MCF 10A (cell line): ENCODE measurements around the gene SPTB. TPM values are rescaled to one million over a fixed set of nuclear protein-coding genes. Genes with fewer than 3 reads are reported as not detected.
A peak's percentile ranks its signal among the peaks of the same experiment; 100 is the strongest.

Source experiments
- BruUV-seq: library from RNA; stranded (reverse); fragments of 400-500 nt; replicated peaks from 2 replicates; lab custom pipeline; 2021; lab: Mats Ljungman, UMichigan
- CTCF ChIA-PET: fragments of 300-600 bp; sonication (Branson Sonifier 250); formaldehyde crosslinking; extraction: SDS; loops from one replicate; lab custom pipeline; 2021; ENCODE audit warnings: antibody characterized with exemption, inconsistent platforms; lab: Yijun Ruan, JAX
- POLR2A ChIA-PET: fragments of 300-600, 350-650 bp; sonication (Branson Sonifier 250); formaldehyde crosslinking; extraction: SDS; loops from one replicate; lab custom pipeline; 2020; ENCODE audit warnings: antibody characterized with exemption, inconsistent platforms; lab: Yijun Ruan, JAX
- DNase-seq: peaks from one replicate; pipeline ENCODE4 v3.0.0-alpha.2; 2018; ENCODE audit not compliant: unreplicated experiment
- H3K27ac Mint-ChIP-seq: one replicate; pipeline ENCODE4 v1.8.0; 2022; ENCODE audit warnings: mild to moderate bottlenecking, low read depth, mixed read lengths; ENCODE audit not compliant: unreplicated experiment
- H3K27me3 Mint-ChIP-seq: one replicate; pipeline ENCODE4 v1.8.0; 2022; ENCODE audit warnings: mixed read lengths; ENCODE audit not compliant: insufficient read depth, unreplicated experiment
- H3K36me3 Mint-ChIP-seq: one replicate; pipeline ENCODE4 v1.8.0; 2022; ENCODE audit warnings: mild to moderate bottlenecking, moderate library complexity, mixed read lengths; ENCODE audit not compliant: insufficient read depth, unreplicated experiment
- H3K4me1 Mint-ChIP-seq: one replicate; pipeline ENCODE4 v1.8.0; 2022; ENCODE audit warnings: mixed read lengths; ENCODE audit not compliant: insufficient read depth, unreplicated experiment
- H3K4me3 Mint-ChIP-seq: one replicate; pipeline ENCODE4 v1.8.0; 2022; ENCODE audit warnings: mild to moderate bottlenecking, moderate library complexity, mixed read lengths; ENCODE audit not compliant: unreplicated experiment
- H3K9me3 Mint-ChIP-seq: one replicate; pipeline ENCODE4 v1.8.0; 2022; ENCODE audit warnings: mixed read lengths; ENCODE audit not compliant: unreplicated experiment
- CTCF ChIP-seq: fragments of 200-600 bp; IDR thresholded peaks from one replicate; pipeline ENCODE4 v1.8.0; 2022; ENCODE audit warnings: antibody characterized with exemption, mild to moderate bottlenecking; ENCODE audit not compliant: unreplicated experiment
- intact Hi-C: fragments of 100-400 bp; cut with micrococcal nuclease; formaldehyde crosslinking; loops from 2 replicates; pipeline ENCODE4 v1.14.1; 2022
- total RNA-seq: library from RNA; stranded (reverse); gene quantifications from 2 replicates; pipeline ENCODE4 v1.2.3, GENCODE V29; 2022

Gene SPTB
- total RNA-seq, 1 experiment from 2014 or later: 1.3 TPM

- no peaks in the 10 kb centered on the region for H3K9me3 Mint-ChIP-seq
- H3K27me3 Mint-ChIP-seq: peaks cover 41% of the 10 kb centered on the region
- TF ChIP-seq CTCF: no peak
- H3K4me3 Mint-ChIP-seq: no peak overlapping the region
- H3K36me3 Mint-ChIP-seq: no peaks in the 10 kb centered on the region
- intact Hi-C loops: no loop called here
- ChIA-PET POLR2A (interaction anchor here (0.6 kb wide), 1 partner anchor 160 kb away, joined by 3 read pairs; no protein-coding TSS in a partner anchor), CTCF (interaction anchor here (0.5 to 5.9 kb wide), 6 partner anchors 17 to 259 kb away, joined by 3 to 235 read pairs (median 6); no protein-coding TSS in a partner anchor)
- no peaks in the 10 kb centered on the region for H3K4me1 Mint-ChIP-seq
- no peak for DNase-seq
- no peak overlapping the region for H3K27ac Mint-ChIP-seq
- BruUV-seq: no TSS peak
Observed at GRCh38 chr14:64889352-64889751, 9.6 kb upstream of the SPTB start.

GRCh38 chr14:64885559-64885958 is 5.9 kb upstream of the SPTB start:
- no peak for DNase-seq
- Mint-ChIP-seq H3K27ac (no peak overlapping the region), H3K9me3 (peaks cover 7% of the 10 kb centered on the region), H3K4me3 (no peak overlapping the region), H3K36me3 (no peaks in the 10 kb centered on the region), H3K4me1 (peaks cover 8% of the 10 kb centered on the region), H3K27me3 (peaks cover 68% of the 10 kb centered on the region)
- intact Hi-C loops: no loop called here
- CTCF ChIA-PET: interaction anchor here (0.6 to 0.8 kb wide), 3 partner anchors 22 to 73 kb away, joined by 3 to 5 read pairs (median 4); no protein-coding TSS in a partner anchor
- BruUV-seq: no TSS peak
- POLR2A ChIA-PET: no interaction called here
- TF ChIP-seq CTCF: no peak

- no TSS peak for BruUV-seq
- CTCF ChIA-PET: interaction anchor here (0.7 to 4.3 kb wide), 8 partner anchors 11 to 1489 kb away, joined by 3 to 31 read pairs (median 3); no protein-coding TSS in a partner anchor
- Mint-ChIP-seq H3K27me3 (peaks cover 86% of the 10 kb centered on the region), H3K27ac (no peak overlapping the region), H3K4me1 (peaks cover 8% of the 10 kb centered on the region), H3K9me3 (peaks cover 7% of the 10 kb centered on the region), H3K4me3 (peak overlapping the region; percentile 50), H3K36me3 (no peaks in the 10 kb centered on the region)
- TF ChIP-seq CTCF: no peak
- DNase-seq: peak; percentile 12
- intact Hi-C loops: no loop called here
- POLR2A ChIA-PET: no interaction called here
Observed at GRCh38 chr14:64880221-64881121, 764 bp upstream of the SPTB start.
